Endothelial cell of umbilical vein (primary cell): ENCODE measurements around the gene ZNF428.

Experiments used
- EZH2 ChIP-seq: IDR thresholded peaks from 2 replicates; pipeline ENCODE4 v1.6.1; 2012; ENCODE audit warnings: borderline replicate concordance, low read depth, mild to moderate bottlenecking, moderate library complexity, low read length, inconsistent platforms; ENCODE audit not compliant: severe bottlenecking
- FOS ChIP-seq: IDR thresholded peaks from 2 replicates; pipeline ENCODE4 v1.6.1; 2011; ENCODE audit warnings: mild to moderate bottlenecking, low read length, moderate library complexity, borderline replicate concordance; ENCODE audit not compliant: insufficient read depth
- JUN ChIP-seq: IDR thresholded peaks from 2 replicates; pipeline ENCODE4 v1.6.1; 2011; ENCODE audit warnings: borderline replicate concordance, low read depth; ENCODE audit not compliant: insufficient read length, insufficient read depth
- POLR2A ChIP-seq: IDR thresholded peaks from 2 replicates; pipeline ENCODE4 v1.6.1; 2012; ENCODE audit warnings: low read depth, mild to moderate bottlenecking, control low read depth, low read length
- POLR2AphosphoS5 ChIP-seq: IDR thresholded peaks from 2 replicates; pipeline ENCODE4 v1.6.1; 2012; ENCODE audit warnings: low read depth, mild to moderate bottlenecking, control low read depth, low read length, moderate library complexity; ENCODE audit not compliant: insufficient read depth
- TF ChIP-seq, protein P1 (sequence below), 2 donors: IDR thresholded peaks; 1 replicate in 1 of 2; 2 replicates in 1 of 2; pipeline ENCODE4 v1.5.1; 2011; ENCODE audit warnings: low read length in 2 of 2, mild to moderate bottlenecking in 2 of 2, moderate library complexity in 2 of 2, control low read depth in 1 of 2, inconsistent platforms in 1 of 2, low read depth in 1 of 2; ENCODE audit not compliant: insufficient read depth in 1 of 2; ENCODE audit errors: extremely low read depth in 1 of 2

DNA sequence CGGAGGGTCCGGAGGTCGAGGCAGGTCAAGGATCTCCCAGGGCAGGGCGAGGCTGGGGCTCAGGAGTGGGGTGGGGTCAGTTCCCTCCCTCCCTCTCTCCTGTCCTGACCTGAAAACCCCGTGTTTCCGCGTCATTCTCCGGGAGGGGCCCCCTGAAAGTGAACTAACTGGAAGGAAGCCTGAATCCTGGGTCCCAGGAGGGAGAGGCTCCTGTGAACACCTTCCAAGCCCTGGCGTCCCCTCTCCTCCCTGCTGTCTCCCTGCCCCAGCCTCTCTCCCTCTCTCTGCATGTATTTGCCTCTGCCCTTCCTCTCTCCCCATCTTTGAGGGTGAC is 21.0 kb upstream of the ZNF428 start:
- TF ChIP-seq, protein P1, sequence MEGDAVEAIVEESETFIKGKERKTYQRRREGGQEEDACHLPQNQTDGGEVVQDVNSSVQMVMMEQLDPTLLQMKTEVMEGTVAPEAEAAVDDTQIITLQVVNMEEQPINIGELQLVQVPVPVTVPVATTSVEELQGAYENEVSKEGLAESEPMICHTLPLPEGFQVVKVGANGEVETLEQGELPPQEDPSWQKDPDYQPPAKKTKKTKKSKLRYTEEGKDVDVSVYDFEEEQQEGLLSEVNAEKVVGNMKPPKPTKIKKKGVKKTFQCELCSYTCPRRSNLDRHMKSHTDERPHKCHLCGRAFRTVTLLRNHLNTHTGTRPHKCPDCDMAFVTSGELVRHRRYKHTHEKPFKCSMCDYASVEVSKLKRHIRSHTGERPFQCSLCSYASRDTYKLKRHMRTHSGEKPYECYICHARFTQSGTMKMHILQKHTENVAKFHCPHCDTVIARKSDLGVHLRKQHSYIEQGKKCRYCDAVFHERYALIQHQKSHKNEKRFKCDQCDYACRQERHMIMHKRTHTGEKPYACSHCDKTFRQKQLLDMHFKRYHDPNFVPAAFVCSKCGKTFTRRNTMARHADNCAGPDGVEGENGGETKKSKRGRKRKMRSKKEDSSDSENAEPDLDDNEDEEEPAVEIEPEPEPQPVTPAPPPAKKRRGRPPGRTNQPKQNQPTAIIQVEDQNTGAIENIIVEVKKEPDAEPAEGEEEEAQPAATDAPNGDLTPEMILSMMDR (IDR thresholded peaks at IDR 0.05; ENCODE audit: extremely low read depth in 1 of 2, insufficient read depth in 1 of 2, low read depth in 1 of 2, low read length in 2 of 2): no peak
- TF ChIP-seq EZH2: no peak
- no peak for TF ChIP-seq POLR2A
- no peak for TF ChIP-seq POLR2AphosphoS5
- TF ChIP-seq JUN: no peak
- TF ChIP-seq FOS: no peak
